ENCODE measurements around the gene SYNGR3.

- TF ChIP-seq CTCF (IDR thresholded peaks at IDR 0.05; ENCODE audit: insufficient read depth, low read depth, low read length): no peak
- no peak for TF ChIP-seq EZH2 (IDR thresholded peaks at IDR 0.05; ENCODE audit: insufficient read depth, low read length)
Measured at GRCh38 chr16:1983544-1984346, 6.0 kb upstream of the SYNGR3 start, which contains the start of gene GFER.
